ENCODE results near the gene FBLN2.

The FBLN2 gene

GRCh38 chr3:13584901-13585300 lies 36.0 kb downstream of the FBLN2 start:
- Histone ChIP-seq H3K4ac (ENCODE audit: low read length) (no peak overlapping the region), H2BK12ac (ENCODE audit: low read length) (no peak overlapping the region), H3K4me3 (ENCODE audit: low read length in 2 of 2) (no peak overlapping the region), H3K4me1 (ENCODE audit: control insufficient read depth in 2 of 2, insufficient read depth in 1 of 2, low read depth in 1 of 2, low read length in 2 of 2) (peaks cover 0 to 4% of the 10 kb centered on the region in 2 donors), H2BK120ac (ENCODE audit: low read depth, low read length) (no peak overlapping the region), H3K36me3 (replicated peaks in 1 of 2; ENCODE audit: control insufficient read depth in 2 of 2, insufficient read depth in 2 of 2, low read length in 2 of 2) (no peaks in the 10 kb centered on the region), H3K9me3 (replicated peaks in 1 of 2; ENCODE audit: control insufficient read depth in 2 of 2, insufficient read depth in 1 of 2, low read depth in 1 of 2, low read length in 2 of 2) (no peaks in the 10 kb centered on the region), H2AK5ac (ENCODE audit: low read depth, low read length) (peak overlapping the region; percentile 7), H2BK5ac (ENCODE audit: low read length) (no peak overlapping the region), H3K27me3 (ENCODE audit: control insufficient read depth in 3 of 3, insufficient read depth in 3 of 3, low read depth in 1 of 3, low read length in 3 of 3) (no peaks in the 10 kb centered on the region), H3K27ac (replicated peaks; ENCODE audit: low read length) (no peak overlapping the region), H2AFZ (ENCODE audit: low read length) (no peak overlapping the region), H3K9ac (ENCODE audit: low read depth, low read length, poor library complexity) (peak overlapping the region; percentile 53), H3K23ac (ENCODE audit: low read depth, low read length, poor library complexity) (peak overlapping the region; percentile 10), H3K18ac (ENCODE audit: low read length) (peak overlapping the region; percentile 60), H3K14ac (ENCODE audit: low read length) (peak overlapping the region; percentile 25), H3K79me1 (ENCODE audit: low read depth, low read length) (peaks cover 2% of the 10 kb centered on the region), H3K4me2 (ENCODE audit: insufficient read depth, low read length, poor library complexity, severe bottlenecking) (no peak overlapping the region), H4K8ac (ENCODE audit: low read depth, low read length) (no peak overlapping the region), H2BK15ac (ENCODE audit: low read length) (peak overlapping the region; percentile 9), H4K91ac (ENCODE audit: low read depth, low read length, poor library complexity) (no peak overlapping the region)
- no peak for DNase-seq (ENCODE audit: low spot score)
- WGBS, 2 donors (ENCODE audit: extremely low coverage in 2 of 2, insufficient read length in 2 of 2, insufficient replicate concordance in 1 of 2): no CpG with 5 or more reads among the region's 5 CpGs

- H2AFZ ChIP-seq (ENCODE audit: low read length): no peak overlapping the region
- no peaks in the 10 kb centered on the region for H3K36me3 ChIP-seq (replicated peaks in 1 of 2; ENCODE audit: control insufficient read depth in 2 of 2, insufficient read depth in 2 of 2, low read length in 2 of 2)
- no peak overlapping the region for H3K18ac ChIP-seq (ENCODE audit: low read length)
Measured at GRCh38 chr3:13587442-13587841, 38.5 kb downstream of the FBLN2 start.

GRCh38 chr3:13588221-13588701 lies 39.3 kb downstream of the FBLN2 start:
- Histone ChIP-seq H3K27ac (replicated peaks; ENCODE audit: low read length) (no peak overlapping the region), H3K4me1 (ENCODE audit: control insufficient read depth in 2 of 2, insufficient read depth in 1 of 2, low read depth in 1 of 2, low read length in 2 of 2) (peaks cover 0 to 4% of the 10 kb centered on the region in 2 donors), H2BK120ac (ENCODE audit: low read depth, low read length) (no peak overlapping the region), H3K9me3 (replicated peaks in 1 of 2; ENCODE audit: control insufficient read depth in 2 of 2, insufficient read depth in 1 of 2, low read depth in 1 of 2, low read length in 2 of 2) (no peaks in the 10 kb centered on the region), H2BK15ac (ENCODE audit: low read length) (no peak overlapping the region), H3K4me3 (ENCODE audit: low read length in 2 of 2) (no peak overlapping the region), H3K36me3 (replicated peaks in 1 of 2; ENCODE audit: control insufficient read depth in 2 of 2, insufficient read depth in 2 of 2, low read length in 2 of 2) (no peaks in the 10 kb centered on the region), H3K18ac (ENCODE audit: low read length) (peak overlapping the region; percentile 13), H4K91ac (ENCODE audit: low read depth, low read length, poor library complexity) (no peak overlapping the region), H2BK5ac (ENCODE audit: low read length) (no peak overlapping the region), H3K14ac (ENCODE audit: low read length) (no peak overlapping the region), H3K9ac (ENCODE audit: low read depth, low read length, poor library complexity) (no peak overlapping the region), H3K27me3 (ENCODE audit: control insufficient read depth in 3 of 3, insufficient read depth in 3 of 3, low read depth in 1 of 3, low read length in 3 of 3) (peaks cover 0 to 2% (median 0%) of the 10 kb centered on the region in 3 experiments), H2AK5ac (ENCODE audit: low read depth, low read length) (peak overlapping the region; percentile 27), H3K23ac (ENCODE audit: low read depth, low read length, poor library complexity) (peak overlapping the region; percentile 30), H2BK12ac (ENCODE audit: low read length) (no peak overlapping the region), H3K79me1 (ENCODE audit: low read depth, low read length) (peaks cover 2% of the 10 kb centered on the region), H2AFZ (ENCODE audit: low read length) (no peak overlapping the region), H3K4ac (ENCODE audit: low read length) (no peak overlapping the region), H3K4me2 (ENCODE audit: insufficient read depth, low read length, poor library complexity, severe bottlenecking) (no peak overlapping the region), H4K8ac (ENCODE audit: low read depth, low read length) (no peak overlapping the region)
- no peak for DNase-seq (ENCODE audit: low spot score)
- WGBS, 2 donors (ENCODE audit: extremely low coverage in 2 of 2, insufficient read length in 2 of 2, insufficient replicate concordance in 1 of 2): no CpG with 5 or more reads among the region's 16 CpGs

More at GRCh38 chr3:13587442-13587841, 38.5 kb downstream of the FBLN2 start:
- no peak overlapping the region for H4K8ac ChIP-seq (ENCODE audit: low read depth, low read length)
- H2BK120ac ChIP-seq (ENCODE audit: low read depth, low read length): no peak overlapping the region
- WGBS, 2 donors (ENCODE audit: extremely low coverage in 2 of 2, insufficient read length in 2 of 2, insufficient replicate concordance in 1 of 2): no CpG with 5 or more reads among the region's 3 CpGs
- no peaks in the 10 kb centered on the region for H3K9me3 ChIP-seq (replicated peaks in 1 of 2; ENCODE audit: control insufficient read depth in 2 of 2, insufficient read depth in 1 of 2, low read depth in 1 of 2, low read length in 2 of 2)
- DNase-seq (ENCODE audit: low spot score): no peak
- H2AK5ac ChIP-seq (ENCODE audit: low read depth, low read length): no peak overlapping the region
- no peak overlapping the region for H3K14ac ChIP-seq (ENCODE audit: low read length)
- no peak overlapping the region for H2BK5ac ChIP-seq (ENCODE audit: low read length)
- H3K27me3 ChIP-seq (ENCODE audit: control insufficient read depth in 3 of 3, insufficient read depth in 3 of 3, low read depth in 1 of 3, low read length in 3 of 3): peaks cover 0 to 2% (median 0%) of the 10 kb centered on the region in 3 experiments
- H3K79me1 ChIP-seq (ENCODE audit: low read depth, low read length): peaks cover 2% of the 10 kb centered on the region
- no peak overlapping the region for H3K4ac ChIP-seq (ENCODE audit: low read length)
- H3K4me2 ChIP-seq (ENCODE audit: insufficient read depth, low read length, poor library complexity, severe bottlenecking): no peak overlapping the region
- peaks cover 0 to 4% of the 10 kb centered on the region in 2 donors for H3K4me1 ChIP-seq (ENCODE audit: control insufficient read depth in 2 of 2, insufficient read depth in 1 of 2, low read depth in 1 of 2, low read length in 2 of 2)
- H2BK12ac ChIP-seq (ENCODE audit: low read length): no peak overlapping the region
- no peak overlapping the region for H2BK15ac ChIP-seq (ENCODE audit: low read length)
- no peak overlapping the region for H3K23ac ChIP-seq (ENCODE audit: low read depth, low read length, poor library complexity)
- no peak overlapping the region for H4K91ac ChIP-seq (ENCODE audit: low read depth, low read length, poor library complexity)
- no peak overlapping the region for H3K27ac ChIP-seq (replicated peaks; ENCODE audit: low read length)
- H3K4me3 ChIP-seq (ENCODE audit: low read length in 2 of 2): no peak overlapping the region
- H3K9ac ChIP-seq (ENCODE audit: low read depth, low read length, poor library complexity): no peak overlapping the region

- no CpG with 5 or more reads among the region's 4 CpGs for WGBS, 2 donors (ENCODE audit: extremely low coverage in 2 of 2, insufficient read length in 2 of 2, insufficient replicate concordance in 1 of 2)
- Histone ChIP-seq H2AK5ac (ENCODE audit: low read depth, low read length) (no peak overlapping the region), H3K36me3 (replicated peaks in 1 of 2; ENCODE audit: control insufficient read depth in 2 of 2, insufficient read depth in 2 of 2, low read length in 2 of 2) (no peaks in the 10 kb centered on the region), H3K9ac (ENCODE audit: low read depth, low read length, poor library complexity) (no peak overlapping the region), H3K4me2 (ENCODE audit: insufficient read depth, low read length, poor library complexity, severe bottlenecking) (no peak overlapping the region), H3K4ac (ENCODE audit: low read length) (no peak overlapping the region), H3K9me3 (replicated peaks in 1 of 2; ENCODE audit: control insufficient read depth in 2 of 2, insufficient read depth in 1 of 2, low read depth in 1 of 2, low read length in 2 of 2) (no peaks in the 10 kb centered on the region), H2BK12ac (ENCODE audit: low read length) (no peak overlapping the region), H2BK15ac (ENCODE audit: low read length) (no peak overlapping the region), H3K4me3 (ENCODE audit: low read length in 2 of 2) (no peak overlapping the region), H4K91ac (ENCODE audit: low read depth, low read length, poor library complexity) (no peak overlapping the region), H3K27ac (replicated peaks; ENCODE audit: low read length) (no peak overlapping the region), H2BK120ac (ENCODE audit: low read depth, low read length) (no peak overlapping the region), H3K18ac (ENCODE audit: low read length) (no peak overlapping the region), H3K4me1 (ENCODE audit: control insufficient read depth in 2 of 2, insufficient read depth in 1 of 2, low read depth in 1 of 2, low read length in 2 of 2) (peaks cover 0 to 4% of the 10 kb centered on the region in 2 donors), H3K27me3 (ENCODE audit: control insufficient read depth in 3 of 3, insufficient read depth in 3 of 3, low read depth in 1 of 3, low read length in 3 of 3) (peaks cover 0 to 2% (median 0%) of the 10 kb centered on the region in 3 experiments), H2AFZ (ENCODE audit: low read length) (no peak overlapping the region), H3K23ac (ENCODE audit: low read depth, low read length, poor library complexity) (no peak overlapping the region), H4K8ac (ENCODE audit: low read depth, low read length) (peak overlapping the region; percentile 82), H2BK5ac (ENCODE audit: low read length) (no peak overlapping the region), H3K79me1 (ENCODE audit: low read depth, low read length) (peaks cover 2% of the 10 kb centered on the region), H3K14ac (ENCODE audit: low read length) (no peak overlapping the region)
- DNase-seq (ENCODE audit: low spot score): no peak
Measured at GRCh38 chr3:13588993-13589392, 40.1 kb downstream of the FBLN2 start.

Data from neuronal stem cell (in vitro differentiated cells).